T-helper 2 cell treated with Interferon-gamma antibody and Interleukin-4, amounts not matched to agents 100 ng/mL and 5 ng/mL, for 36 hours (primary cell): ENCODE data around the gene MARCHF3. TPM values are rescaled to one million over a fixed set of nuclear protein-coding genes. Genes with fewer than 3 reads are reported as not detected.
"Not testable (repeated sequence)": the region's sequence is repeated elsewhere in the genome, so short reads cannot be mapped to it uniquely, and the experiment has no call there.

Experiments used
- intact Hi-C: fragments of 100-400 bp; cut with micrococcal nuclease; formaldehyde crosslinking; loops from one replicate; pipeline ENCODE4 v1.15.1; 2023
- total RNA-seq: library from RNA; stranded (reverse); gene quantifications from 2 replicates; pipeline ENCODE4 v1.2.3, GENCODE V29; 2022

Gene MARCHF3
- total RNA-seq, 1 donor from 2014 or later: 1.7 TPM

- intact Hi-C loops: no loop called here
Measured at GRCh38 chr5:127053049-127053448, 22.7 kb upstream of the MARCHF3 start.

GRCh38 chr5:127051591-127051990, 21.2 kb upstream of the MARCHF3 start:
- intact Hi-C loops: no loop called here

GRCh38 chr5:127046343-127047072, 16.1 kb upstream of the MARCHF3 start:
- intact Hi-C loops: no loop called here

- intact Hi-C loops: no loop called here
Measured at GRCh38 chr5:127042593-127042992, 12.2 kb upstream of the MARCHF3 start.

- intact Hi-C loops: no loop called here
Measured at GRCh38 chr5:127041571-127041970, 11.2 kb upstream of the MARCHF3 start.

- intact Hi-C loops: no loop called here
Measured at GRCh38 chr5:127040796-127041520, 10.6 kb upstream of the MARCHF3 start.

- intact Hi-C loops: no loop called here
Measured at GRCh38 chr5:127038550-127038949, 8.2 kb upstream of the MARCHF3 start.

- intact Hi-C loops: loop anchor here (2.0 to 5.0 kb wide), 2 partner anchors 180 to 431 kb away; partner anchors contain the start of gene PHAX
Measured at GRCh38 chr5:127031863-127032232, 1.5 kb upstream of the MARCHF3 start.

- intact Hi-C loops: loop anchor here (2.0 to 5.0 kb wide), 2 partner anchors 179 to 431 kb away; partner anchors contain the start of gene PHAX
Measured at GRCh38 chr5:127031147-127031862, 947 bp upstream of the MARCHF3 start.

- intact Hi-C loops: loop anchor here (1.0 to 5.0 kb wide), 9 partner anchors 44 to 606 kb away; partner anchors contain the start of genes C5orf63, GRAMD2B, LMNB1 and PHAX
Measured at GRCh38 chr5:127029581-127030258, 638 bp downstream of the MARCHF3 start.

- intact Hi-C loops: loop anchor here (2.0 to 5.0 kb wide), 2 partner anchors 56 to 283 kb away; no protein-coding TSS in a partner anchor
Measured at GRCh38 chr5:127028822-127029457, 1.4 kb downstream of the MARCHF3 start.

- intact Hi-C loops: loop anchor here (5.0 kb wide), 1 partner anchor 285 kb away; no protein-coding TSS in a partner anchor
Measured at GRCh38 chr5:127027539-127027938, 2.8 kb downstream of the MARCHF3 start.

- intact Hi-C loops: loop anchor here (5.0 kb wide), 1 partner anchor 286 kb away; no protein-coding TSS in a partner anchor
Measured at GRCh38 chr5:127026166-127026565, 4.2 kb downstream of the MARCHF3 start.

GRCh38 chr5:127025467-127025866, 4.9 kb downstream of the MARCHF3 start:
- intact Hi-C loops: loop anchor here (5.0 kb wide), 1 partner anchor 287 kb away; no protein-coding TSS in a partner anchor

- intact Hi-C loops: loop anchor here (5.0 kb wide), 1 partner anchor 287 kb away; no protein-coding TSS in a partner anchor
Measured at GRCh38 chr5:127024821-127025220, 5.5 kb downstream of the MARCHF3 start.

- intact Hi-C loops: not testable (repeated sequence)
Measured at GRCh38 chr5:127023552-127024191, 6.7 kb downstream of the MARCHF3 start.

- intact Hi-C loops: no loop called here
Measured at GRCh38 chr5:127022846-127023245, 7.5 kb downstream of the MARCHF3 start.

GRCh38 chr5:127019928-127020327, 10.4 kb downstream of the MARCHF3 start:
- intact Hi-C loops: no loop called here

- intact Hi-C loops: not testable (repeated sequence)
Measured at GRCh38 chr5:127016722-127017121, 13.6 kb downstream of the MARCHF3 start.

GRCh38 chr5:127015716-127016115, 14.6 kb downstream of the MARCHF3 start:
- intact Hi-C loops: no loop called here
